Common myeloid progenitor, CD34-positive (primary cell): Measurements from ENCODE around the gene DDC.

Source experiments
- CTCF ChIA-PET: fragments of 350-600 bp; sonication (Branson Sonifier 250); formaldehyde crosslinking; loops from one replicate; lab custom pipeline; 2021; ENCODE audit warnings: antibody characterized with exemption; lab: Charles Lee
- POLR2A ChIA-PET: fragments of 350-600 bp; sonication (Branson Sonifier 250); formaldehyde crosslinking; loops from one replicate; lab custom pipeline; 2021; ENCODE audit warnings: antibody characterized with exemption; lab: Charles Lee
- DNase-seq, 3 donors: peaks; one replicate each; pipeline versions ENCODE4 v3.0.0 to v3.0.0-alpha.2; 2013
- H3K27ac ChIP-seq, 2 experiments: 1 replicate in 1 of 2; 2 replicates in 1 of 2; pipeline ENCODE4 v1.7.0; 2013; ENCODE audit warnings: inconsistent platforms in 2 of 2, low read length in 2 of 2, mild to moderate bottlenecking in 2 of 2, low read depth in 1 of 2, moderate library complexity in 1 of 2; ENCODE audit not compliant: severe bottlenecking in 2 of 2, insufficient read depth in 1 of 2, poor library complexity in 1 of 2
- H3K27me3 ChIP-seq, 5 experiments: replicated peaks in 2 of 5; 1 replicate in 3 of 5; 2 replicates in 2 of 5; pipeline versions ENCODE4 v1.6.1 to v1.7.0; 2013; ENCODE audit warnings: low read length in 4 of 5, mild to moderate bottlenecking in 2 of 5, moderate library complexity in 2 of 5, inconsistent platforms in 1 of 5; ENCODE audit not compliant: insufficient read depth in 5 of 5, control insufficient read depth in 4 of 5
- H3K36me3 ChIP-seq, 4 experiments: 1 replicate in 2 of 4; 2 replicates in 2 of 4; pipeline versions ENCODE4 v1.6.1 to v1.7.0; 2013; ENCODE audit warnings: low read length in 3 of 4, control low read depth in 1 of 4, mild to moderate bottlenecking in 1 of 4; ENCODE audit not compliant: control insufficient read depth in 4 of 4, insufficient read depth in 4 of 4
- H3K4me1 ChIP-seq, 4 experiments: 1 replicate in 3 of 4; 2 replicates in 1 of 4; pipeline versions ENCODE4 v1.6.1 to v1.7.1; 2013; ENCODE audit warnings: low read length in 3 of 4, mild to moderate bottlenecking in 3 of 4, control low read depth in 1 of 4, inconsistent platforms in 1 of 4, moderate library complexity in 1 of 4; ENCODE audit not compliant: control insufficient read depth in 4 of 4, insufficient read depth in 4 of 4; ENCODE audit errors: control extremely low read depth in 1 of 4
- H3K4me3 ChIP-seq, 7 experiments: 1 replicate in 4 of 7; 2 replicates in 3 of 7; pipeline versions ENCODE4 v1.5.1 to v1.7.0; 2013; ENCODE audit warnings: mild to moderate bottlenecking in 7 of 7, low read length in 6 of 7, moderate library complexity in 6 of 7, inconsistent platforms in 2 of 7, low read depth in 2 of 7, control low read depth in 1 of 7; ENCODE audit not compliant: insufficient read depth in 4 of 7, control insufficient read depth in 1 of 7; ENCODE audit errors: extremely low read depth in 1 of 7
- H3K9me3 ChIP-seq, 5 experiments: 1 replicate in 4 of 5; 2 replicates in 1 of 5; pipeline versions ENCODE4 v1.6.1 to v1.7.1; 2013; ENCODE audit warnings: low read length in 4 of 5, mild to moderate bottlenecking in 2 of 5, inconsistent platforms in 1 of 5, low read depth in 1 of 5, moderate library complexity in 1 of 5; ENCODE audit not compliant: control insufficient read depth in 4 of 5, insufficient read depth in 2 of 5; ENCODE audit errors: control extremely low read depth in 1 of 5
- WGBS: methylation state at CpG from one replicate; pipeline ENCODE4 v1.1.5; 2013; ENCODE audit not compliant: insufficient coverage; 5-methylcytosine and 5-hydroxymethylcytosine counted together

The DDC gene

DNA sequence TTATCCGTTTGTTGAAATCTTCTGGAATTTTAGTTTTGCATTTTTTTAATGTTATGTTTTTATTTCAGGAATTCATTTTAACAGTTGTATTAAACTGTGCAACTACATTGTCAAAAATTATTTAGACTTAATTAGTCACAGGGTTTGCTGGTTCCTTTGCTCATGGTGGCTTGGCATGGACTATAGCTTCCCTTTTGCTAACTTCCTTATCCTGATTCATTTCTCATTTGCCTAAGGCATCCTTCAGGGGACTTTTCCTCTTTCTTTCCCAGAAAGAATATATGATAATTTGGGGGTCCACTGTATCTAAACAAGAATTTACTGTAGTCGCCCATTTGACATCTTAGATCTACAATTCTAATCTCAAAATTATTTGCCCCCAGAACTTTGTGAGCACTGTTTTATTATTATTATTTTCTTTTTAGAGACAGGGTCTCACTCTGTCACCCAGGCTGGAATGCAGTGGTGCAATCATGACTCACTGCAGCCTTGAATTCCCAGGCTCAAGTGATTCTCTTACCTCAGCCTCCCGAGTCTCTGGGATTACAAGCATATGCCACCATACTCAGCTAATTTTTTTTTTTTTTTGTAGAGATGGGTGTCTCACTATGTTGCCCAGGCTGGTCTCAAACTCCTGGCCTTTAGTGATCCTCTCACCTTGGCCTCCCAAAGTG is 128.9 kb downstream of the DDC start:
- no peaks in the 10 kb centered on the region for H3K4me1 ChIP-seq
- no peak for DNase-seq
- no peak overlapping the region for H3K4me3 ChIP-seq
- no peaks in the 10 kb centered on the region for H3K27me3 ChIP-seq
- ChIA-PET POLR2A (no interaction called here), CTCF (interaction anchor here (1.0 to 2.4 kb wide), 4 partner anchors 18 to 32 kb away, joined by 3 to 5 read pairs (median 4); no protein-coding TSS in a partner anchor)
- peaks cover 4 to 32% (median 21%) of the 10 kb centered on the region in 4 experiments for H3K36me3 ChIP-seq
- no peak overlapping the region for H3K27ac ChIP-seq
- 100% methylated on average over 1 of the region's 3 CpGs for WGBS
- H3K9me3 ChIP-seq: peaks cover 0 to 9% (median 0%) of the 10 kb centered on the region in 5 experiments

- H3K27me3 ChIP-seq: no peaks in the 10 kb centered on the region
- no peak overlapping the region for H3K27ac ChIP-seq
- H3K9me3 ChIP-seq: peaks cover 0 to 1% (median 0%) of the 10 kb centered on the region in 5 experiments
- no peak for DNase-seq
- ChIA-PET POLR2A (no interaction called here), CTCF (interaction anchor here (2.9 to 7.0 kb wide), 2 partner anchors 10 to 15 kb away, joined by 13 to 47 read pairs; no protein-coding TSS in a partner anchor)
- no peak overlapping the region for H3K4me3 ChIP-seq
- H3K36me3 ChIP-seq: peaks cover 0 to 1% (median 0%) of the 10 kb centered on the region in 4 experiments
- no CpG with 5 or more reads among the region's 4 CpGs for WGBS
- no peaks in the 10 kb centered on the region for H3K4me1 ChIP-seq
Observed at GRCh38 chr7:50431722-50432305, 133.4 kb downstream of the DDC start.

- Histone ChIP-seq H3K9me3 (peaks cover 0 to 1% (median 0%) of the 10 kb centered on the region in 5 experiments), H3K36me3 (no peaks in the 10 kb centered on the region), H3K27ac (no peak overlapping the region), H3K4me3 (no peak overlapping the region), H3K4me1 (no peaks in the 10 kb centered on the region), H3K27me3 (no peaks in the 10 kb centered on the region)
- no CpG with 5 or more reads among the region's 2 CpGs for WGBS
- DNase-seq: no peak
- POLR2A ChIA-PET: no interaction called here
- CTCF ChIA-PET: interaction anchor here (2.9 to 7.0 kb wide), 2 partner anchors 10 to 14 kb away, joined by 13 to 47 read pairs; no protein-coding TSS in a partner anchor
Observed at GRCh38 chr7:50431316-50431715, 133.9 kb downstream of the DDC start.

GRCh38 chr7:50428911-50429310 is 136.3 kb downstream of the DDC start:
- Histone ChIP-seq H3K36me3 (no peaks in the 10 kb centered on the region), H3K9me3 (peaks cover 0 to 1% (median 0%) of the 10 kb centered on the region in 5 experiments), H3K4me1 (no peaks in the 10 kb centered on the region), H3K4me3 (no peak overlapping the region), H3K27ac (no peak overlapping the region), H3K27me3 (no peaks in the 10 kb centered on the region)
- POLR2A ChIA-PET: no interaction called here
- no peak for DNase-seq
- CTCF ChIA-PET: interaction anchor here (1.2 to 7.0 kb wide), 3 partner anchors 8 to 251 kb away, joined by 3 to 47 read pairs (median 3); no protein-coding TSS in a partner anchor
- WGBS: no CpG with 5 or more reads among the region's 3 CpGs

- POLR2A ChIA-PET: interaction anchor here (0.7 kb wide), 1 partner anchor 38 kb away, joined by 3 read pairs; no protein-coding TSS in a partner anchor
- CTCF ChIA-PET: interaction anchor here (0.8 to 7.0 kb wide), 3 partner anchors 10 to 215 kb away, joined by 3 to 47 read pairs (median 3); no protein-coding TSS in a partner anchor
- no peak overlapping the region for H3K27ac ChIP-seq
- H3K4me1 ChIP-seq: no peaks in the 10 kb centered on the region
- WGBS: 100% methylated on average over 1 of the region's 2 CpGs
- H3K27me3 ChIP-seq: no peaks in the 10 kb centered on the region
- H3K9me3 ChIP-seq: peaks cover 0 to 1% (median 0%) of the 10 kb centered on the region in 5 experiments
- DNase-seq: no peak
- no peak overlapping the region for H3K4me3 ChIP-seq
- H3K36me3 ChIP-seq: no peaks in the 10 kb centered on the region
Observed at GRCh38 chr7:50427518-50427917, 137.7 kb downstream of the DDC start.

- no peaks in the 10 kb centered on the region for H3K27me3 ChIP-seq
- ChIA-PET POLR2A (no interaction called here), CTCF (interaction anchor here (0.9 to 7.0 kb wide), 6 partner anchors 9 to 736 kb away, joined by 3 to 47 read pairs (median 4); no protein-coding TSS in a partner anchor)
- H3K4me1 ChIP-seq: no peaks in the 10 kb centered on the region
- peaks cover 0 to 1% (median 0%) of the 10 kb centered on the region in 5 experiments for H3K9me3 ChIP-seq
- H3K27ac ChIP-seq: no peak overlapping the region
- 96% methylated on average over 4 of the region's 5 CpGs for WGBS
- no peak overlapping the region for H3K4me3 ChIP-seq
- no peaks in the 10 kb centered on the region for H3K36me3 ChIP-seq
- no peak for DNase-seq
Observed at GRCh38 chr7:50426280-50427045, 138.7 kb downstream of the DDC start.
